Kidney (tissue), 14 donors: ENCODE data around the gene ACYP1. TPM values are rescaled to one million over a fixed set of nuclear protein-coding genes. Genes with fewer than 3 reads are reported as not detected.

Experiments used
- DNase-seq, 5 donors: peaks; one replicate each; pipeline ENCODE4 v3.0.0-alpha.2; 2013 to 2020
- FAIRE-seq: peaks from 2 replicates; lab custom pipeline; 2012; peaks lifted over from hg19 to GRCh38; lab: Jason Lieb, UNC
- H3K27ac ChIP-seq, 2 donors: one replicate each; pipeline ENCODE4 v1.7.0; 2013; ENCODE audit warnings: low read depth in 2 of 2, low read length in 2 of 2, inconsistent platforms in 1 of 2
- H3K27me3 ChIP-seq: one replicate; pipeline ENCODE4 v1.7.1; 2013; ENCODE audit warnings: low read length, inconsistent platforms; ENCODE audit not compliant: control insufficient read depth, insufficient read depth
- H3K36me3 ChIP-seq, 3 donors: one replicate each; pipeline versions ENCODE4 v1.7.0 to v1.7.1; 2013; ENCODE audit warnings: low read length in 3 of 3, control low read depth in 1 of 3, inconsistent platforms in 1 of 3; ENCODE audit not compliant: insufficient read depth in 3 of 3, control insufficient read depth in 2 of 3
- H3K4me1 ChIP-seq, 3 donors: one replicate each; pipeline versions ENCODE4 v1.7.0 to v1.7.1; 2013; ENCODE audit warnings: low read length in 3 of 3, inconsistent platforms in 1 of 3, low read depth in 1 of 3; ENCODE audit not compliant: control insufficient read depth in 2 of 3, insufficient read depth in 2 of 3
- H3K4me3 ChIP-seq, 3 donors: one replicate each; pipeline versions ENCODE4 v1.7.0 to v1.8.1; 2013; ENCODE audit warnings: low read length in 3 of 3, control low read depth in 1 of 3, inconsistent platforms in 1 of 3
- H3K9ac ChIP-seq, 3 donors: one replicate each; pipeline versions ENCODE4 v1.7.0 to v1.7.1; 2013; ENCODE audit warnings: low read length in 3 of 3, control low read depth in 1 of 3, inconsistent platforms in 1 of 3
- H3K9me3 ChIP-seq, 3 donors: one replicate each; pipeline versions ENCODE4 v1.7.0 to v1.7.1; 2013; ENCODE audit warnings: low read length in 3 of 3, control low read depth in 1 of 3, inconsistent platforms in 1 of 3; ENCODE audit not compliant: control insufficient read depth in 2 of 3, insufficient read depth in 1 of 3
- intact Hi-C: fragments of 100-400 bp; cut with DNase I; formaldehyde crosslinking; loops from one replicate; pipeline ENCODE4 v1.11.1; 2022
- polyA plus RNA-seq: library from polyadenylated mRNA; stranded (reverse); fragments of 350-450 nt; fragmentation: Illumina TruSeq; extraction: RNeasy Lipid Tissue Mini Kit (QIAGEN cat#74804); gene quantifications from one replicate; pipeline ENCODE4 v1.2.3, GENCODE V29; 2014; ENCODE audit warnings: low read depth, low replicate concordance; ENCODE audit not compliant: insufficient read depth
- total RNA-seq: library from RNA; stranded (reverse); fragmentation: NEBNext Ultra II Directional; extraction: Animal tissue kit (Norgen Biotek cat#: 25700); gene quantifications from one replicate; pipeline ENCODE4 v1.2.1, GENCODE V29; 2021
- TF ChIP-seq, protein P1 (sequence below): IDR thresholded peaks from 3 replicates; pipeline ENCODE4 v1.5.1; 2012; ENCODE audit warnings: mild to moderate bottlenecking, moderate library complexity, borderline replicate concordance; ENCODE audit not compliant: insufficient read depth; ENCODE audit errors: extremely low read depth
- donor health status: control.
- donor health status: control.
- donor health status: control.
- donor health status: control.
- donor health status: control.
- donor health status: DM: yes; HTN: yes; CAD: no.
- donor health status: Normal renal cell carcinoma (clear cell type).

Gene ACYP1
- total and polyA plus RNA-seq, 2 donors from 2014 or later: 16.8 to 20.6 TPM

DNA sequence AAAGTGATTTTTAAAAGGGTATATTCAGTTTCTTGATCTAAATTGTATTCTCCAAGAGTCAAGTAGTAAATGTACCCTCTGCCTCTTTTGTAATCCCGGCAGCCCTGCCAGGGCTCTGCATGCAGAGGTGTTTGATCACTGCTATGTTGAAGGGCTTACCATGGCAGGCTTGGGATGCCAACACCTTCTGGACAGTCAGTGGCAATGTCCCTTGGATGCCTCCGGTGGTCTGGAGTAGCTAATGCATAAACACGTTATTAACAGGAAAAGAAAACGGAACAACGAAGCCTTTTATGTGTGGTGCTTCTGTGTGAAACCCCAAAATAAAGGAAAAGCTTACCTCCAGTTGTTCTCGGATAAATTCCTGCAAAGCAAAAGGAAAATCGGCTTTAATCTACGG is 41.2 kb downstream of the ACYP1 start:
- Histone ChIP-seq H3K4me3 (no peak overlapping the region), H3K9me3 (no peaks in the 10 kb centered on the region), H3K9ac (no peak overlapping the region), H3K27me3 (no peaks in the 10 kb centered on the region), H3K27ac (no peak overlapping the region), H3K4me1 (peaks cover 0 to 7% (median 2%) of the 10 kb centered on the region in 3 donors), H3K36me3 (peaks cover 3 to 39% (median 20%) of the 10 kb centered on the region in 3 donors)
- DNase-seq (peak in 1 of 5 donors; percentile 18), FAIRE-seq (no peak)
- TF ChIP-seq, protein P1, sequence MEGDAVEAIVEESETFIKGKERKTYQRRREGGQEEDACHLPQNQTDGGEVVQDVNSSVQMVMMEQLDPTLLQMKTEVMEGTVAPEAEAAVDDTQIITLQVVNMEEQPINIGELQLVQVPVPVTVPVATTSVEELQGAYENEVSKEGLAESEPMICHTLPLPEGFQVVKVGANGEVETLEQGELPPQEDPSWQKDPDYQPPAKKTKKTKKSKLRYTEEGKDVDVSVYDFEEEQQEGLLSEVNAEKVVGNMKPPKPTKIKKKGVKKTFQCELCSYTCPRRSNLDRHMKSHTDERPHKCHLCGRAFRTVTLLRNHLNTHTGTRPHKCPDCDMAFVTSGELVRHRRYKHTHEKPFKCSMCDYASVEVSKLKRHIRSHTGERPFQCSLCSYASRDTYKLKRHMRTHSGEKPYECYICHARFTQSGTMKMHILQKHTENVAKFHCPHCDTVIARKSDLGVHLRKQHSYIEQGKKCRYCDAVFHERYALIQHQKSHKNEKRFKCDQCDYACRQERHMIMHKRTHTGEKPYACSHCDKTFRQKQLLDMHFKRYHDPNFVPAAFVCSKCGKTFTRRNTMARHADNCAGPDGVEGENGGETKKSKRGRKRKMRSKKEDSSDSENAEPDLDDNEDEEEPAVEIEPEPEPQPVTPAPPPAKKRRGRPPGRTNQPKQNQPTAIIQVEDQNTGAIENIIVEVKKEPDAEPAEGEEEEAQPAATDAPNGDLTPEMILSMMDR: no peak
- intact Hi-C loops: no loop called here

DNA sequence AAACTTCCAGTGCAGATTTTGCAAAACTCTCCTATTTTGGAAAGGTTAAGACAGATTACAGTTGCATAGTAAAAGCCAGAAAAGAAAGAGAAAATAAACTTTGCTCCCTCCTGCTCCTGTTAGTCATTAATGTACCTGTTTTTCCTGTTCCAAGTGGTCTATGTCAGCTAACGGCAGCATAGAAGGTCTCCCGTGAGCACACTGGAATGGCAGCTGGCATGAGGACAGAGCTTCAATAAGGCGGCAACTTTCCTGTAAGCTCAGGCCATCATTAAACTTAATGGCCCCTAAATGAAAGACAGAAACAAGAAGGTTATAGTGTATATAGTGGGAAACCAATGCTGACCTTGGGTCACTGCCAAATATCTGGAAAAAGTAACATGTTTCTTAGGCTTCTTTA is 45.1 kb downstream of the ACYP1 start:
- FAIRE-seq: peak; percentile 11
- H3K9me3 ChIP-seq: no peaks in the 10 kb centered on the region
- peak overlapping the region in 2 of 3 donors; percentile 3 to 5 for H3K4me3 ChIP-seq
- H3K9ac ChIP-seq: no peak overlapping the region
- peak in 3 of 5 donors; percentile 49 to 82 (median 81) for DNase-seq
- TF ChIP-seq, protein P1: no peak
- peak overlapping the region; percentile 9 to 68 for H3K27ac ChIP-seq
- no peaks in the 10 kb centered on the region for H3K27me3 ChIP-seq
- peaks cover 9 to 61% (median 20%) of the 10 kb centered on the region in 3 donors for H3K36me3 ChIP-seq
- intact Hi-C loops: no loop called here
- peaks cover 0 to 7% (median 2%) of the 10 kb centered on the region in 3 donors for H3K4me1 ChIP-seq

DNA sequence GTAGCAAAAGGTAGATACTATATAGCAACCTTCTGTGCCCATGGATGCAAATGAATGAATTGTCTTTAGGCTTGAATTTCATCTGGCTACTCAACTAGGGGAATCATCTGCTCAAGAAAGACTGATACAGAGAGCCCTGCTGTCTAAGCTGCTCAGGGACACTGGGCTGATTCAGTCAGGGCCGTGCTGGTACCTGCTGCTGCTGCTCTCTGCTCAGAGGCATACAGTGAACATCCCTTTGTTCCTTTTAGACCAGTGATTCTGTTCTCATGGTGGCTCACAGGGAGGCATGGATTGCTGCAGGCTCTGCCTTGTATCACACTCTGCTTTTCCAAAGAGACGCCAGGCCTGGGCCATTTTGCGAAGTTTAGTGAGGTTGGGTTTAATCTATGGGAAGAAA is 47.0 kb downstream of the ACYP1 start:
- H3K36me3 ChIP-seq: peaks cover 9 to 57% (median 21%) of the 10 kb centered on the region in 3 donors
- intact Hi-C loops: no loop called here
- no peak for FAIRE-seq

More for the DNA sequence above, 47.0 kb downstream of the ACYP1 start:
- H3K27ac ChIP-seq: no peak overlapping the region
- H3K9me3 ChIP-seq: no peaks in the 10 kb centered on the region
- no peak overlapping the region for H3K4me3 ChIP-seq
- DNase-seq: no peak
- H3K9ac ChIP-seq: no peak overlapping the region
- TF ChIP-seq, protein P1: no peak
- H3K4me1 ChIP-seq: peaks cover 0 to 7% (median 2%) of the 10 kb centered on the region in 3 donors
- no peaks in the 10 kb centered on the region for H3K27me3 ChIP-seq
